A673 (cell line): ENCODE results near the gene OR5D14. TPM values are rescaled to one million over a fixed set of nuclear protein-coding genes. Genes with fewer than 3 reads are reported as not detected.

ENCODE experiments used
- BruUV-seq: library from RNA; stranded (reverse); fragments of 400-500 nt; replicated peaks from 2 replicates; lab custom pipeline; 2021; lab: Mats Ljungman, UMichigan
- CTCF ChIA-PET: fragments of 300-600 bp; sonication (Branson Sonifier 250); formaldehyde crosslinking; loops from one replicate; lab custom pipeline; 2022; ENCODE audit warnings: antibody characterized with exemption; lab: Charles Lee
- POLR2A ChIA-PET: fragments of 300-600 bp; sonication (Branson Sonifier 250); formaldehyde crosslinking; loops from one replicate; lab custom pipeline; 2022; ENCODE audit warnings: antibody characterized with exemption; ENCODE audit not compliant: low non-redundant PET; lab: Charles Lee
- DNase-seq: peaks from one replicate; pipeline ENCODE4 v3.0.0-alpha.2; 2015; ENCODE audit warnings: low spot score
- H3K27ac ChIP-seq: fragments of 200-600 bp; sonication (generic); 2 replicates; pipeline ENCODE4 v1.5.1; 2016; ENCODE audit warnings: mixed run types, low read depth, mild to moderate bottlenecking, mixed read lengths, antibody characterized with exemption, low read length; ENCODE audit not compliant: poor library complexity, severe bottlenecking
- H3K27me3 ChIP-seq: fragments of 200-600 bp; sonication (generic); replicated peaks from 2 replicates; pipeline ENCODE4 v1.6.1; 2017; ENCODE audit warnings: mixed run types, low read depth, mild to moderate bottlenecking, mixed read lengths, antibody characterized with exemption, low read length; ENCODE audit not compliant: insufficient read depth, poor library complexity
- H3K36me3 ChIP-seq: fragments of 200-600 bp; sonication (generic); 2 replicates; pipeline ENCODE4 v1.6.1; 2016; ENCODE audit warnings: mixed run types, mild to moderate bottlenecking, mixed read lengths, antibody characterized with exemption, low read length; ENCODE audit not compliant: insufficient read depth, poor library complexity, severe bottlenecking
- H3K4me1 ChIP-seq: fragments of 200-600 bp; sonication (generic); 2 replicates; pipeline ENCODE4 v1.6.1; 2017; ENCODE audit warnings: mixed run types, mild to moderate bottlenecking, mixed read lengths, antibody characterized with exemption, low read length; ENCODE audit not compliant: insufficient read depth, poor library complexity, severe bottlenecking
- H3K4me3 ChIP-seq: fragments of 200-600 bp; sonication (generic); 2 replicates; pipeline ENCODE4 v1.5.1; 2016; ENCODE audit warnings: low read depth, mixed run types, mild to moderate bottlenecking, mixed read lengths, low read length; ENCODE audit not compliant: poor library complexity, severe bottlenecking
- H3K9me3 ChIP-seq: fragments of 200-600 bp; sonication (generic); 2 replicates; pipeline ENCODE4 v1.6.1; 2016; ENCODE audit warnings: mixed run types, low read depth, mild to moderate bottlenecking, mixed read lengths, antibody characterized with exemption, low read length; ENCODE audit not compliant: poor library complexity, severe bottlenecking
- CTCF ChIP-seq: fragments of 300-800, 200-600 bp; sonication (generic); conservative IDR thresholded peaks from 2 replicates; pipeline ENCODE4 v1.5.1; 2017; ENCODE audit warnings: low read depth, mild to moderate bottlenecking, antibody characterized with exemption, low read length, moderate library complexity, mixed read lengths
- EZH2 ChIP-seq: fragments of 200-600 bp; sonication (generic); IDR thresholded peaks from 2 replicates; pipeline ENCODE4 v1.6.1; 2017; ENCODE audit warnings: borderline replicate concordance, low read depth, mild to moderate bottlenecking, mixed read lengths, antibody characterized with exemption, low read length; ENCODE audit not compliant: poor library complexity, severe bottlenecking
- intact Hi-C: fragments of 100-400 bp; cut with micrococcal nuclease; formaldehyde crosslinking; loops from one replicate; pipeline ENCODE4 v1.10.0; 2022; ENCODE audit not compliant: unreplicated experiment
- total RNA-seq: library from RNA; stranded (reverse); gene quantifications from 2 replicates; pipeline ENCODE4 v1.2.3, GENCODE V29; 2021

The OR5D14 gene
- total RNA-seq, 1 experiment from 2014 or later: not detected

GRCh38 chr11:55793321-55793720 is 2.0 kb upstream of the OR5D14 start:
- peaks cover 12% of the 10 kb centered on the region for H3K9me3 ChIP-seq
- ChIA-PET POLR2A (no interaction called here), CTCF (no interaction called here)
- DNase-seq: no peak
- no peaks in the 10 kb centered on the region for H3K27me3 ChIP-seq
- TF ChIP-seq EZH2: no peak
- H3K36me3 ChIP-seq: no peaks in the 10 kb centered on the region
- no TSS peak for BruUV-seq
- H3K4me3 ChIP-seq: no peak overlapping the region
- no peak overlapping the region for H3K27ac ChIP-seq
- intact Hi-C loops: no loop called here
- H3K4me1 ChIP-seq: no peaks in the 10 kb centered on the region

- H3K4me1 ChIP-seq: no peaks in the 10 kb centered on the region
- H3K27ac ChIP-seq: no peak overlapping the region
- BruUV-seq: no TSS peak
- ChIA-PET POLR2A (no interaction called here), CTCF (no interaction called here)
- H3K4me3 ChIP-seq: no peak overlapping the region
- no peaks in the 10 kb centered on the region for H3K27me3 ChIP-seq
- H3K36me3 ChIP-seq: no peaks in the 10 kb centered on the region
- DNase-seq: no peak
- no peak for TF ChIP-seq CTCF
- TF ChIP-seq EZH2: no peak
- peaks cover 9% of the 10 kb centered on the region for H3K9me3 ChIP-seq
- intact Hi-C loops: no loop called here
Measured at GRCh38 chr11:55806248-55806647, 10.9 kb downstream of the OR5D14 start.

GRCh38 chr11:55811067-55811466 is 15.7 kb downstream of the OR5D14 start, which contains the start of gene OR5L1:
Gene OR5L1 (plus strand): TSS chr11:55811367. CDS start chr11:55811467, 100 bp downstream.
- no peak within 1 kb of the TSS for H3K4me3 ChIP-seq
- no peak for DNase-seq
- no TSS peak for BruUV-seq
- CTCF ChIA-PET: no interaction called here
- H3K27ac ChIP-seq: no peak within 1 kb of the TSS
- POLR2A ChIA-PET: no interaction called here
- H3K36me3 ChIP-seq: no peaks in the 10 kb centered on the region
- peaks cover 3% of the 10 kb centered on the region for H3K9me3 ChIP-seq
- intact Hi-C loops: no loop called here
- TF ChIP-seq EZH2 (no peak), CTCF (no peak)
- H3K27me3 ChIP-seq: no peaks in the 10 kb centered on the region
- no peaks in the 10 kb centered on the region for H3K4me1 ChIP-seq

GRCh38 chr11:55819330-55819729 is 24.0 kb downstream of the OR5D14 start, which contains the start of gene OR5D18:
Gene OR5D18 (plus strand): TSS chr11:55819630. CDS start chr11:55819630, 0 bp downstream.
- CTCF ChIA-PET: no interaction called here
- no peaks in the 10 kb centered on the region for H3K36me3 ChIP-seq
- no peaks in the 10 kb centered on the region for H3K9me3 ChIP-seq
- H3K4me3 ChIP-seq: no peak within 1 kb of the TSS
- BruUV-seq: no TSS peak
- POLR2A ChIA-PET: no interaction called here
- H3K4me1 ChIP-seq: no peaks in the 10 kb centered on the region
- TF ChIP-seq CTCF: no peak
- no peak for TF ChIP-seq EZH2
- no peak within 1 kb of the TSS for H3K27ac ChIP-seq
- no peaks in the 10 kb centered on the region for H3K27me3 ChIP-seq
- DNase-seq: no peak
- intact Hi-C loops: no loop called here
